ENCODE results near the gene ZNF385B.

DNA sequence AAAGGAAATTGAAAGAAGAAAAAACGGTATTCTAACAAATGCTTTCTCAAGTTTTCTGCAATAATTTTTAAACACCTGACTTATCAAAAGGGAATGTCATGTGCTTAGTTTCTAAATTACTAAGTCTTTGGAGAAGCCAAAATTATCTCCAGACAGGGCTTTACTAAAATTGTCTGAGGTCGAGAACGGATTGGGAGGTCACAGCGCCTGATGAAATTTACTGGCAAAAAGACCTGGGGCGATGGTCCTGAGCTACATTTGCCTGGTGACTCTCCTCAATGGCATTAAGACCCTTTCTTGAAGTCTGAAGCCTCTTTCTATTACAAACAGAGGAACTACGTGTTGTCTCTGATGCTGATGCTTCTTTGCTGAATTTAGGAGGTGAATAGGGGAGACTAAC lies 305.0 kb downstream of the ZNF385B start:
- TF ChIP-seq GRHL2 (CRISPR knock-in tag; IDR thresholded peaks at IDR 0.05; ENCODE audit: insufficient replicate concordance, severe bottlenecking): no peak
- no peak for TF ChIP-seq CTCF (IDR thresholded peaks at IDR 0.05)
